K562 (cell line): ENCODE data around the gene RRAGD. TPM values are rescaled to one million over a fixed set of nuclear protein-coding genes. Genes with fewer than 3 reads are reported as not detected.

Experiments
- ATAC-seq: fragments of 200-7000 bp; cut with Tn5 transposase; 3 replicates; pipeline ENCODE4 v1.9.1; 2020; ENCODE audit warnings: moderate library complexity
- BruUV-seq: library from RNA; stranded (reverse); fragments of 400-500 nt; replicated peaks from 2 replicates; lab custom pipeline; 2021; lab: Mats Ljungman, UMichigan
- CTCF ChIA-PET: fragments of 300-600 bp; formaldehyde crosslinking; extraction: SDS; loops from one replicate; lab custom pipeline; 2021; ENCODE audit warnings: low intra/inter-chr PET ratio; lab: Yijun Ruan, JAX
- POLR2A ChIA-PET: fragments of 300-600, 350-650 bp; sonication (Branson Sonifier 250); formaldehyde crosslinking; extraction: SDS; loops from one replicate; lab custom pipeline; 2021; ENCODE audit warnings: antibody characterized with exemption, inconsistent platforms; lab: Yijun Ruan, JAX
- DNase-seq, 4 experiments: peaks; one replicate each; pipeline versions ENCODE4 v3.0.0 to v3.0.0-alpha.2; 2011 to 2018; ENCODE audit warnings: low spot score in 3 of 4, mixed read lengths in 3 of 4; ENCODE audit errors: extremely low read depth in 1 of 4
- FAIRE-seq: peaks from 2 replicates; lab custom pipeline; 2011; peaks lifted over from hg19 to GRCh38; lab: Jason Lieb, UNC
- H2AFZ ChIP-seq: 2 replicates; pipeline ENCODE4 v1.6.0; 2011; ENCODE audit warnings: low read depth, low read length, control low read depth, inconsistent platforms
- H3K27ac ChIP-seq: fragments of 200-600 bp; 3 replicates; pipeline ENCODE4 v1.8.0; 2011; ENCODE audit warnings: low read depth, mild to moderate bottlenecking, control low read depth, inconsistent platforms, low read length, moderate library complexity, mixed read lengths; ENCODE audit errors: extremely low read depth
- H3K27me3 ChIP-seq, 2 experiments: fragments of 300-600 bp in 1 of 2; 2 replicates in 1 of 2; 3 replicates in 1 of 2; pipeline versions ENCODE4 v1.6.0 to v1.8.0; 2011; ENCODE audit warnings: inconsistent platforms in 2 of 2, low read length in 2 of 2, mild to moderate bottlenecking in 1 of 2, mixed read lengths in 1 of 2, moderate library complexity in 1 of 2; ENCODE audit not compliant: control insufficient read depth in 2 of 2, insufficient read depth in 2 of 2
- H3K36me3 ChIP-seq: fragments of 300-600 bp; 3 replicates; pipeline ENCODE4 v1.8.0; 2011; ENCODE audit warnings: mild to moderate bottlenecking, low read length, inconsistent platforms; ENCODE audit not compliant: control insufficient read depth, insufficient read depth
- H3K4me1 ChIP-seq, 2 experiments: fragments of 200-600 bp in 1 of 2; replicated peaks in 1 of 2; 2 replicates in 1 of 2; 3 replicates in 1 of 2; pipeline versions ENCODE4 v1.5.1 to v1.8.0; 2011; ENCODE audit warnings: inconsistent platforms in 2 of 2, low read length in 2 of 2, mild to moderate bottlenecking in 1 of 2, mixed read lengths in 1 of 2, moderate library complexity in 1 of 2; ENCODE audit not compliant: control insufficient read depth in 2 of 2, insufficient read depth in 2 of 2
- H3K4me2 ChIP-seq: 2 replicates; pipeline ENCODE4 v1.6.1; 2011; ENCODE audit warnings: low read length, control low read depth, inconsistent platforms, mixed read lengths; ENCODE audit not compliant: insufficient read depth
- H3K4me3 ChIP-seq: fragments of 200-600 bp; sonication (generic), shearing (Covaris generic); 2 replicates; pipeline ENCODE4 v1.5.1; 2016; ENCODE audit warnings: control low read depth, inconsistent platforms
- H3K79me2 ChIP-seq: fragments of 200-600 bp; 3 replicates; pipeline ENCODE4 v1.8.0; 2011; ENCODE audit warnings: low read length, inconsistent platforms; ENCODE audit not compliant: control insufficient read depth, insufficient read depth
- H3K9ac ChIP-seq, 2 experiments: 2 replicates each; pipeline versions ENCODE4 v1.6.0 to v1.6.1; 2011; ENCODE audit warnings: low read depth in 2 of 2, low read length in 2 of 2, control low read depth in 1 of 2, inconsistent platforms in 1 of 2, mild to moderate bottlenecking in 1 of 2, mixed read lengths in 1 of 2; ENCODE audit not compliant: insufficient read depth in 1 of 2
- H3K9me1 ChIP-seq: one replicate; pipeline ENCODE4 v1.6.0; 2011; ENCODE audit warnings: inconsistent platforms, mild to moderate bottlenecking, low read length, moderate library complexity; ENCODE audit not compliant: control insufficient read depth, insufficient read depth
- H3K9me3 ChIP-seq: replicated peaks from 2 replicates; pipeline ENCODE4 v1.5.1; 2011; ENCODE audit warnings: low read depth, low read length, inconsistent platforms; ENCODE audit not compliant: control insufficient read depth, insufficient read depth
- H4K20me1 ChIP-seq: replicated peaks from 2 replicates; pipeline ENCODE4 v1.6.1; 2011; ENCODE audit warnings: low read length, inconsistent platforms, mixed read lengths; ENCODE audit not compliant: control insufficient read depth, insufficient read depth
- ELF1 ChIP-seq: fragments of 200-800 bp; sonication (Bioruptor generic); IDR thresholded peaks from 2 replicates; pipeline ENCODE4 v1.6.1; 2016; ENCODE audit warnings: missing genetic modification characterization, missing compliant biosample characterization
- HDGF ChIP-seq: fragments of 450-650 bp; IDR thresholded peaks from 2 replicates; pipeline ENCODE4 v1.6.1; 2016
- JUN ChIP-seq, 2 experiments: sonication (generic) in 1 of 2; formaldehyde crosslinking in 1 of 2; IDR thresholded peaks; 2 replicates each; pipeline versions ENCODE4 v1.6.1 to v1.8.0; 2012 to 2022; ENCODE audit warnings: borderline replicate concordance in 2 of 2, mild to moderate bottlenecking in 2 of 2, improper control_type of control experiment in 1 of 2, low read depth in 1 of 2, low read length in 1 of 2, missing genetic modification reagents in 1 of 2
- MEIS2 ChIP-seq: fragments of 450-650 bp; IDR thresholded peaks from 2 replicates; pipeline ENCODE4 v1.6.1; 2014; ENCODE audit warnings: mild to moderate bottlenecking; ENCODE audit not compliant: partially characterized antibody
- MTF1 ChIP-seq: fragments of 250-450 bp; sonication (Bioruptor Pico); IDR thresholded peaks from 2 replicates; pipeline ENCODE4 v1.9.0; 2021; ENCODE audit warnings: moderate library complexity, mild to moderate bottlenecking, inconsistent platforms, borderline replicate concordance
- MXI1 ChIP-seq: IDR thresholded peaks from 2 replicates; pipeline ENCODE4 v1.6.1; 2011; ENCODE audit warnings: low read depth, mild to moderate bottlenecking, improper control_type of control experiment, low read length
- PBX2 ChIP-seq, 2 experiments: IDR thresholded peaks in 1 of 2; conservative IDR thresholded peaks in 1 of 2; 2 replicates each; pipeline ENCODE4 v1.6.1; 2016; ENCODE audit warnings: low read depth in 2 of 2, mild to moderate bottlenecking in 1 of 2, missing compliant biosample characterization in 1 of 2, missing genetic modification characterization in 1 of 2, moderate library complexity in 1 of 2
- STAT5A ChIP-seq: IDR thresholded peaks from 2 replicates; pipeline ENCODE4 v1.6.1; 2012; ENCODE audit warnings: low read length, inconsistent platforms, borderline replicate concordance
- USF1 ChIP-seq: sonication (generic); formaldehyde crosslinking; IDR thresholded peaks from 2 replicates; pipeline ENCODE4 v1.9.0; 2022; ENCODE audit warnings: mild to moderate bottlenecking, missing genetic modification reagents
- WGBS: fragments of 100-300 bp; shearing (Covaris generic); methylation state at CpG from one replicate; pipeline ENCODE4 v1.1.6; 2016; ENCODE audit warnings: low coverage, mixed read lengths; ENCODE audit not compliant: insufficient coverage; ENCODE audit errors: missing lambda C conversion rate; 5-methylcytosine and 5-hydroxymethylcytosine counted together
- in situ Hi-C: fragments of 300-500 bp; cut with MboI; formaldehyde crosslinking; loops from 4 replicates; pipeline ENCODE4 v1.15.0; 2018; ENCODE audit warnings: inconsistent platforms, mixed read lengths
- intact Hi-C: fragments of 100-400 bp; cut with micrococcal nuclease; formaldehyde crosslinking; loops from 2 replicates; pipeline ENCODE4 v1.14.2; 2022
- polyA plus RNA-seq, 8 experiments: library from polyadenylated mRNA; depleted of rRNA in 4 of 8; stranded (reverse) in 5 of 8; unstranded in 3 of 8; fragments of >200 nt; fragmentation: Nextera tagmentation in 2 of 8; fragmentation: Illumina TruSeq in 1 of 8; extraction: Ambion mirVana in 2 of 8; extraction: Trizol in 1 of 8; gene quantifications; 2 replicates each; pipeline versions ENCODE4 v1.2.1 to v1.2.3, GENCODE V29; 2011 to 2014; ENCODE audit warnings: inconsistent platforms in 1 of 8, missing spikeins in 1 of 8
- total RNA-seq, 7 experiments: library from RNA; depleted of rRNA in 6 of 7; stranded (reverse); fragments of >200 nt in 6 of 7; fragmentation: Illumina TruSeq in 2 of 7; extraction: Trizol in 2 of 7; gene quantifications; 2 replicates each; pipeline versions ENCODE4 v1.2.1 to v1.2.3, GENCODE V29; 2011 to 2021; ENCODE audit warnings: low replicate concordance in 1 of 7

The RRAGD gene
- total and polyA plus RNA-seq, 9 of the 15 experiments (the other 6 are each of a cell fraction or from before 2014, with no cell fraction given), result 0.03 to 0.07 (median 0.04) TPM; not detected in 6

GRCh38 chr6:89430201-89430962, 18.3 kb upstream of the RRAGD start:
- DNase-seq, result no peak
- Histone ChIP-seq H3K9me3 (no peaks in the 10 kb centered on the region), H3K27ac (no peak overlapping the region), H3K9ac (no peak overlapping the region), H3K27me3 (peaks cover 23 to 26% of the 10 kb centered on the region in 2 experiments), H3K4me2 (no peak overlapping the region), H3K4me1 (peaks cover 5 to 13% of the 10 kb centered on the region in 2 experiments; a peak in 3 of 5 replicates), H4K20me1 (0 out of 2 replicates have a peak, but pooled peaks cover 8% of the 10 kb centered on the region), H3K36me3 (no peaks in the 10 kb centered on the region), H3K9me1 (no peaks in the 10 kb centered on the region), H3K4me3 (no peak overlapping the region), H3K79me2 (no peaks in the 10 kb centered on the region), H2AFZ (no peak overlapping the region)
- ATAC-seq, result no peak
- WGBS, result under 1% methylated on average over 7 of the region's 7 CpGs
- FAIRE-seq, result no peak
- intact Hi-C loops (loop anchor here (5.0 kb wide), 2 partner anchors 118 to 167 kb away; no protein-coding TSS in a partner anchor), in situ Hi-C loops (loop anchor here (5.0 kb wide), 1 partner anchor 182 kb away; no protein-coding TSS in a partner anchor)
- no TSS peak for BruUV-seq
- ChIA-PET CTCF (no interaction called here), POLR2A (interaction anchor here (0.6 kb wide), 1 partner anchor 10 kb away, joined by 3 read pairs; no protein-coding TSS in a partner anchor)
- TF ChIP-seq MTF1 (CRISPR knock-in tag) (no peak), JUN (IDR thresholded peaks at IDR 0.05; ENCODE audit: borderline replicate concordance, low read depth, low read length) (no peak), JUN (CRISPR knock-in tag; IDR thresholded peaks at IDR 0.05; ENCODE audit: borderline replicate concordance) (no peak), STAT5A (no peak), USF1 (CRISPR knock-in tag) (no peak), ELF1 (tag) (no peak), MEIS2 (peak; percentile 42), MXI1 (no peak), HDGF (no peak), PBX2 (CRISPR knock-in tag; IDR thresholded peaks at IDR 0.05; ENCODE audit: low read depth) (no peak), PBX2 (tag; conservative IDR thresholded peaks at IDR 0.05; ENCODE audit: low read depth) (peak; percentile 73)
